H1 (cell line): ENCODE results near the gene ZMYND15. TPM values are rescaled to one million over a fixed set of nuclear protein-coding genes. Genes with fewer than 3 reads are reported as not detected.

ENCODE experiments used
- CTCF ChIA-PET: fragments of 300-600 bp; sonication (Branson Sonifier 250); formaldehyde crosslinking; loops from one replicate; lab custom pipeline; 2021; ENCODE audit not compliant: partially characterized antibody; lab: Charles Lee
- POLR2A ChIA-PET: fragments of 300-600 bp; sonication (Branson Sonifier 250); formaldehyde crosslinking; loops from one replicate; lab custom pipeline; 2021; ENCODE audit warnings: inconsistent platforms; ENCODE audit not compliant: partially characterized antibody; lab: Charles Lee
- DNase-seq, 2 experiments: peaks; one replicate each; pipeline versions ENCODE4 v3.0.0 to v3.0.0-alpha.2; 2010 to 2022; ENCODE audit warnings: low spot score in 2 of 2, low read depth in 1 of 2, mixed read lengths in 1 of 2
- FAIRE-seq: peaks from 2 replicates; lab custom pipeline; 2011; peaks lifted over from hg19 to GRCh38; lab: Jason Lieb, UNC
- H2AFZ ChIP-seq: 2 replicates; pipeline ENCODE4 v1.8.1; 2012; ENCODE audit warnings: low read length, inconsistent platforms
- H2AK5ac ChIP-seq: 2 replicates; pipeline ENCODE4 v1.6.1; 2013; ENCODE audit warnings: low read depth, low read length
- H2BK120ac ChIP-seq: replicated peaks from 2 replicates; pipeline ENCODE3; 2013; ENCODE audit warnings: low read depth, low read length, inconsistent platforms
- H2BK12ac ChIP-seq: 2 replicates; pipeline ENCODE4 v1.6.1; 2013; ENCODE audit warnings: low read depth, low read length
- H2BK15ac ChIP-seq: 2 replicates; pipeline ENCODE4 v1.6.1; 2013; ENCODE audit warnings: low read length
- H2BK20ac ChIP-seq: 2 replicates; pipeline ENCODE4 v1.6.1; 2013; ENCODE audit warnings: low read length
- H2BK5ac ChIP-seq: 2 replicates; pipeline ENCODE4 v1.6.1; 2013; ENCODE audit warnings: low read depth, low read length
- H3K14ac ChIP-seq: 2 replicates; pipeline ENCODE4 v1.6.1; 2013; ENCODE audit warnings: inconsistent platforms; ENCODE audit not compliant: insufficient read length
- H3K18ac ChIP-seq: 2 replicates; pipeline ENCODE4 v1.6.1; 2013; ENCODE audit warnings: low read length; ENCODE audit errors: extremely low read depth
- H3K23ac ChIP-seq: 2 replicates; pipeline ENCODE4 v1.6.1; 2013; ENCODE audit warnings: inconsistent platforms; ENCODE audit not compliant: insufficient read length
- H3K23me2 ChIP-seq: 2 replicates; pipeline ENCODE4 v1.6.1; 2013; ENCODE audit warnings: low read depth, low read length
- H3K27ac ChIP-seq: 2 replicates; pipeline ENCODE4 v1.6.1; 2011; ENCODE audit warnings: low read depth, low read length, inconsistent platforms
- H3K27me3 ChIP-seq, 4 experiments: replicated peaks in 1 of 4; 1 replicate in 1 of 4; 2 replicates in 3 of 4; pipeline versions ENCODE4 v1.6.1 to v1.8.1; 2011 to 2013; ENCODE audit warnings: low read length in 3 of 4, mild to moderate bottlenecking in 3 of 4, inconsistent platforms in 2 of 4, mixed read lengths in 2 of 4, moderate library complexity in 1 of 4; ENCODE audit not compliant: control insufficient read depth in 3 of 4, insufficient read depth in 3 of 4; ENCODE audit errors: extremely low read depth in 1 of 4
- H3K36me3 ChIP-seq, 4 experiments: 2 replicates each; pipeline versions ENCODE4 v1.6.1 to v1.8.1; 2011 to 2013; ENCODE audit warnings: mild to moderate bottlenecking in 4 of 4, low read length in 3 of 4, moderate library complexity in 2 of 4, control low read depth in 1 of 4, inconsistent platforms in 1 of 4; ENCODE audit not compliant: insufficient read depth in 4 of 4, control insufficient read depth in 2 of 4
- H3K4ac ChIP-seq: replicated peaks from 2 replicates; pipeline ENCODE3; 2013; ENCODE audit warnings: low read length, low read depth, mixed read lengths, inconsistent platforms; ENCODE audit not compliant: insufficient read length
- H3K4me1 ChIP-seq, 4 experiments: replicated peaks in 1 of 4; 1 replicate in 1 of 4; 2 replicates in 3 of 4; pipeline versions ENCODE4 v1.6.1 to v1.8.1; 2011 to 2013; ENCODE audit warnings: low read length in 3 of 4, inconsistent platforms in 2 of 4, mixed read lengths in 1 of 4; ENCODE audit not compliant: insufficient read depth in 4 of 4, control insufficient read depth in 3 of 4
- H3K4me2 ChIP-seq, 2 experiments: 2 replicates each; pipeline versions ENCODE4 v1.6.1 to v1.8.1; 2011 to 2013; ENCODE audit warnings: low read depth in 2 of 2, low read length in 2 of 2, control low read depth in 1 of 2, inconsistent platforms in 1 of 2, mild to moderate bottlenecking in 1 of 2; ENCODE audit not compliant: insufficient read depth in 1 of 2
- H3K4me3 ChIP-seq, 4 experiments: fragments of 200-600, 300-600 bp in 1 of 4; sonication (generic), shearing (Covaris generic), sonication (Bioruptor Twin) in 1 of 4; 2 replicates each; pipeline versions ENCODE4 v1.5.1 to v1.8.1; 2011 to 2016; ENCODE audit warnings: low read length in 4 of 4, low read depth in 3 of 4, control low read depth in 2 of 4, inconsistent platforms in 2 of 4, mild to moderate bottlenecking in 2 of 4, mixed read lengths in 1 of 4, moderate library complexity in 1 of 4; ENCODE audit not compliant: insufficient read depth in 2 of 4; ENCODE audit errors: extremely low read depth in 1 of 4
- H3K56ac ChIP-seq: replicated peaks from 2 replicates; pipeline ENCODE3; 2013; ENCODE audit warnings: low read depth, mild to moderate bottlenecking, mixed read lengths, low read length, inconsistent platforms; ENCODE audit not compliant: insufficient read length
- H3K79me1 ChIP-seq: 2 replicates; pipeline ENCODE4 v1.6.1; 2013; ENCODE audit warnings: low read depth, low read length, control low read depth
- H3K79me2 ChIP-seq, 2 experiments: 2 replicates each; pipeline versions ENCODE4 v1.6.1 to v1.8.1; 2012 to 2013; ENCODE audit warnings: low read length in 2 of 2, mild to moderate bottlenecking in 2 of 2, inconsistent platforms in 1 of 2; ENCODE audit not compliant: insufficient read depth in 2 of 2, control insufficient read depth in 1 of 2
- H3K9ac ChIP-seq, 4 experiments: replicated peaks in 1 of 4; 1 replicate in 1 of 4; 2 replicates in 3 of 4; pipeline versions ENCODE4 v1.6.1 to v1.8.1; 2011 to 2013; ENCODE audit warnings: low read depth in 3 of 4, low read length in 3 of 4, control low read depth in 2 of 4, mild to moderate bottlenecking in 2 of 4, moderate library complexity in 2 of 4, inconsistent platforms in 1 of 4; ENCODE audit errors: extremely low read depth in 1 of 4
- H3K9me3 ChIP-seq, 2 experiments: 2 replicates each; pipeline versions ENCODE4 v1.6.1 to v1.8.1; 2012 to 2013; ENCODE audit warnings: mild to moderate bottlenecking in 2 of 2, moderate library complexity in 2 of 2, control low read depth in 1 of 2, inconsistent platforms in 1 of 2, low read depth in 1 of 2, low read length in 1 of 2, mixed read lengths in 1 of 2; ENCODE audit not compliant: insufficient read depth in 2 of 2
- H4K20me1 ChIP-seq, 2 experiments: replicated peaks in 1 of 2; 2 replicates each; pipeline versions ENCODE3 to v1.8.1; 2011 to 2013; ENCODE audit warnings: inconsistent platforms in 2 of 2, low read length in 2 of 2, mild to moderate bottlenecking in 1 of 2; ENCODE audit not compliant: insufficient read depth in 2 of 2, control insufficient read depth in 1 of 2
- H4K5ac ChIP-seq: 2 replicates; pipeline ENCODE4 v1.6.1; 2013; ENCODE audit warnings: low read length, low read depth, mixed read lengths, inconsistent platforms; ENCODE audit not compliant: insufficient read length
- H4K8ac ChIP-seq: 2 replicates; pipeline ENCODE4 v1.8.0; 2013; ENCODE audit warnings: mild to moderate bottlenecking, moderate library complexity, low read length, inconsistent platforms; ENCODE audit not compliant: insufficient read depth; ENCODE audit errors: extremely low read depth
- H4K91ac ChIP-seq: replicated peaks from 2 replicates; pipeline ENCODE3; 2013; ENCODE audit warnings: low read length, mixed read lengths, inconsistent platforms; ENCODE audit not compliant: insufficient read length
- CREB1 ChIP-seq: IDR thresholded peaks from 2 replicates; pipeline ENCODE4 v1.6.1; 2012; ENCODE audit warnings: inconsistent platforms
- EP300 ChIP-seq, 2 experiments: IDR thresholded peaks; 1 replicate in 1 of 2; 2 replicates in 1 of 2; pipeline ENCODE4 v1.6.1; 2011 to 2012; ENCODE audit warnings: low read depth in 2 of 2, low read length in 2 of 2, mild to moderate bottlenecking in 2 of 2, borderline replicate concordance in 1 of 2, inconsistent platforms in 1 of 2, moderate library complexity in 1 of 2
- HDAC2 ChIP-seq, 2 experiments: fragments of 300-600 bp in 1 of 2; sonication (generic) in 1 of 2; IDR thresholded peaks; 2 replicates each; pipeline ENCODE4 v1.6.1; 2011 to 2012; ENCODE audit warnings: low read depth in 2 of 2, low read length in 2 of 2, mild to moderate bottlenecking in 2 of 2, moderate library complexity in 2 of 2, borderline replicate concordance in 1 of 2, inconsistent platforms in 1 of 2
- JUND ChIP-seq: IDR thresholded peaks from 2 replicates; pipeline ENCODE4 v1.6.1; 2011; ENCODE audit warnings: mild to moderate bottlenecking, improper control_type of control experiment, low read length
- KDM4A ChIP-seq: IDR thresholded peaks from one replicate; pipeline ENCODE4 v1.7.1; 2012; ENCODE audit warnings: low read depth, mild to moderate bottlenecking, moderate library complexity, low read length, inconsistent platforms; ENCODE audit not compliant: severe bottlenecking
- MAFK ChIP-seq: IDR thresholded peaks from 2 replicates; pipeline ENCODE4 v1.6.1; 2012; ENCODE audit warnings: low read depth, mild to moderate bottlenecking, improper control_type of control experiment, low read length
- NRF1 ChIP-seq: IDR thresholded peaks from 2 replicates; pipeline ENCODE4 v1.6.1; 2011; ENCODE audit warnings: mild to moderate bottlenecking, low read depth, low read length, improper control_type of control experiment
- RBBP5 ChIP-seq: IDR thresholded peaks from 2 replicates; pipeline ENCODE4 v1.7.1; 2012; ENCODE audit warnings: low read depth, mild to moderate bottlenecking, inconsistent platforms, low read length, moderate library complexity, borderline replicate concordance
- RFX5 ChIP-seq: IDR thresholded peaks from 2 replicates; pipeline ENCODE4 v1.6.1; 2011; ENCODE audit warnings: low read depth, low read length, improper control_type of control experiment, borderline replicate concordance
- SP2 ChIP-seq: IDR thresholded peaks from 2 replicates; pipeline ENCODE4 v1.6.1; 2012; ENCODE audit warnings: mild to moderate bottlenecking, low read length, inconsistent platforms
- TBP ChIP-seq: IDR thresholded peaks from 2 replicates; pipeline ENCODE4 v1.6.1; 2011; ENCODE audit warnings: low read depth, low read length, improper control_type of control experiment
- TCF12 ChIP-seq: IDR thresholded peaks from 2 replicates; pipeline ENCODE4 v1.6.1; 2011; ENCODE audit warnings: low read depth, mild to moderate bottlenecking, low read length
- TEAD4 ChIP-seq: IDR thresholded peaks from 2 replicates; pipeline ENCODE4 v1.6.1; 2012; ENCODE audit warnings: low read depth, low read length, inconsistent platforms, mixed read lengths
- WGBS, 2 experiments: shearing (Covaris generic) in 1 of 2; methylation state at CpG; one replicate each; pipeline versions ENCODE4 v1.1.6 to v1.1.7; 2013 to 2015; ENCODE audit warnings: low lambda C conversion rate in 2 of 2, mixed read lengths in 2 of 2, inconsistent platforms in 1 of 2, low coverage in 1 of 2, missing lambda C conversion rate in 1 of 2; ENCODE audit not compliant: insufficient replicate concordance in 2 of 2, insufficient coverage in 1 of 2, insufficient read length in 1 of 2; ENCODE audit errors: extremely low coverage in 1 of 2, missing lambda C conversion rate in 1 of 2; 5-methylcytosine and 5-hydroxymethylcytosine counted together
- polyA plus RNA-seq, 7 experiments: library from polyadenylated mRNA; depleted of rRNA in 3 of 7; stranded (reverse) in 5 of 7; unstranded in 2 of 7; fragments of >200 nt in 5 of 7; fragments of 200-250 nt in 2 of 7; gene quantifications; 1 replicate in 5 of 7; 2 replicates in 1 of 7; 4 replicates in 1 of 7; pipeline versions ENCODE4 v1.2.1 to v1.2.3, GENCODE V29; 2011 to 2013; ENCODE audit warnings: missing spikeins in 2 of 7, mixed read lengths in 2 of 7
- total RNA-seq: library from RNA; stranded (reverse); fragmentation: NEBNext Ultra II Directional; extraction: Animal tissue kit (Norgen Biotek cat#: 25700); gene quantifications from 2 replicates; pipeline ENCODE4 v1.2.1, GENCODE V29; 2021

ZMYND15 gene
- total and polyA plus RNA-seq, 2 of the 8 experiments (the other 6 are each of a cell fraction or from before 2014, with no cell fraction given) = 0.53 to 0.58 TPM

- Histone ChIP-seq H2AFZ (no peak overlapping the region), H3K18ac (no peak overlapping the region), H3K23me2 (peaks cover 2% of the 10 kb centered on the region; the same call in 1 of the 2 replicates), H3K4me2 (no peak overlapping the region), H3K27ac (no peak overlapping the region), H3K27me3 (no peaks in the 10 kb centered on the region; a peak in 1 of 7 replicates), H2BK5ac (no peak overlapping the region), H2BK15ac (no peak overlapping the region), H2BK20ac (no peak overlapping the region), H3K36me3 (no peaks in the 10 kb centered on the region), H3K14ac (no peak overlapping the region), H4K20me1 (no peaks in the 10 kb centered on the region), H3K4ac (no peak overlapping the region), H3K4me3 (no peak overlapping the region), H4K91ac (no peak overlapping the region), H2BK120ac (no peak overlapping the region), H4K8ac (no peak overlapping the region), H3K23ac (no peak overlapping the region), H2BK12ac (no peak overlapping the region), H3K4me1 (peaks cover 0 to 3% (median under 1%) of the 10 kb centered on the region in 4 experiments; a peak in 1 of 7 replicates), H3K79me1 (no peaks in the 10 kb centered on the region), H4K5ac (no peak overlapping the region), H2AK5ac (no peak overlapping the region), H3K56ac (no peak overlapping the region), H3K9me3 (no peaks in the 10 kb centered on the region), H3K9ac (no peak overlapping the region), H3K79me2 (no peaks in the 10 kb centered on the region)
- FAIRE-seq (no peak), DNase-seq (no peak)
- TF ChIP-seq KDM4A (no peak), EP300 (IDR thresholded peaks at IDR 0.05; ENCODE audit: borderline replicate concordance in 1 of 2, low read depth in 2 of 2, low read length in 2 of 2) (no peak), SP2 (no peak), MAFK (no peak), TCF12 (no peak), RBBP5 (no peak), RFX5 (no peak), HDAC2 (IDR thresholded peaks at IDR 0.05; ENCODE audit: borderline replicate concordance in 1 of 2, low read depth in 2 of 2, low read length in 2 of 2) (no peak), TBP (no peak), TEAD4 (no peak), JUND (no peak), CREB1 (no peak), NRF1 (no peak)
- POLR2A ChIA-PET = no interaction called here
- CTCF ChIA-PET = no interaction called here
- WGBS, 2 experiments = 62% methylated on average over 3 of the region's 3 CpGs; no CpG with 5 or more reads in 1 of the 2 experiments
Measured at GRCh38 chr17:4750606-4751005, 11.0 kb downstream of the ZMYND15 start.
